HG02571 (cell line): Measurements from ENCODE around the gene PFDN2.
A peak's percentile ranks its signal among the peaks of the same experiment; 100 is the strongest.

ENCODE experiments used
- ATAC-seq: cut with Tn5 transposase; IDR thresholded peaks from one replicate; pipeline ENCODE4 v1.9.1; 2021; ENCODE audit warnings: mild to moderate bottlenecking, moderate library complexity; ENCODE audit not compliant: unreplicated experiment

The PFDN2 gene, protein sequence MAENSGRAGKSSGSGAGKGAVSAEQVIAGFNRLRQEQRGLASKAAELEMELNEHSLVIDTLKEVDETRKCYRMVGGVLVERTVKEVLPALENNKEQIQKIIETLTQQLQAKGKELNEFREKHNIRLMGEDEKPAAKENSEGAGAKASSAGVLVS

DNA sequence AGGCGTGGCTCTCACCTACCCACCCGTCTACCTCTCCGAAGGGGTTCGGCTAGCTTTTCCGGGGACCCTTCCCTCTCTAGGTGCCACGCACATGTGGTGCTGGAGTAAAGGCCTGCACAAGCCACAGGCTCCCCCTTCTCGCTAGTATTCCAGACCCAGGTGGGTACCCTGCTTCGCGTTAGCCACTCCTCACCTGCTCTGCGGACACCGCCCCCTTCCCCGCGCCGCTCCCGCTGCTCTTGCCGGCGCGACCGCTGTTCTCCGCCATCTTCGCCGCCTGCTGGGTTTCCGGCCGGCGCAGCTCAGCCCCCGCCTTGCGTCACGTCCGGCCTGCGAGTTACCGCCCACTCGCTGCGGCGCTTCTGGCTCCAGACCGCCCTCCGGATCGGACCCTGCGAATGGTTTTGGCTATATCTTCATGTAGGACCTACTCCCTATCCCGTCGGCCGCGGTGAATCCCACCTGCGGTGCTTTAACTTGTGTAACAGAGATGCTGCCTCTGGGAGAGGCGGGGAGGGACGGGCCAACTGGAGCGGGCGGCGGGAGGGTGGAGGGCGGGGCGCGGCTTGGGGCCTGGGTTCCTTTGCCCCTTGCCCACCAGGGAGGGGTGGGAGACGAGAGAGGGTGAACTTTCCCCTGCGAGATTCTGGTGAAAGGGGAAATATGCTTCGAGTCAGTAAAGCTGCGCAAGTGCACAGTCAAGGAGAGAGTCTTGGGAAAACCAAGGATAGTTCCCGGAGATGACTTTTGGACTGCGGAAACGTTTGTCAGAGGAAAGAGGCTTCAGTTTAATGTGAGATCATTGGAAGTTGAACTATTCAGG is at the start of gene PFDN2, which contains the start of gene NIT1:
Gene PFDN2, minus strand, starts transcription at position 279 of the 823 bp plus-strand sequence. Its CDS starts 11 bp downstream, at position 268.
Gene NIT1, plus strand, starts transcription at position 347 of the 823 bp plus-strand sequence. Its CDS starts 72 bp downstream, at position 419.
- peak; percentile 64 for ATAC-seq

DNA sequence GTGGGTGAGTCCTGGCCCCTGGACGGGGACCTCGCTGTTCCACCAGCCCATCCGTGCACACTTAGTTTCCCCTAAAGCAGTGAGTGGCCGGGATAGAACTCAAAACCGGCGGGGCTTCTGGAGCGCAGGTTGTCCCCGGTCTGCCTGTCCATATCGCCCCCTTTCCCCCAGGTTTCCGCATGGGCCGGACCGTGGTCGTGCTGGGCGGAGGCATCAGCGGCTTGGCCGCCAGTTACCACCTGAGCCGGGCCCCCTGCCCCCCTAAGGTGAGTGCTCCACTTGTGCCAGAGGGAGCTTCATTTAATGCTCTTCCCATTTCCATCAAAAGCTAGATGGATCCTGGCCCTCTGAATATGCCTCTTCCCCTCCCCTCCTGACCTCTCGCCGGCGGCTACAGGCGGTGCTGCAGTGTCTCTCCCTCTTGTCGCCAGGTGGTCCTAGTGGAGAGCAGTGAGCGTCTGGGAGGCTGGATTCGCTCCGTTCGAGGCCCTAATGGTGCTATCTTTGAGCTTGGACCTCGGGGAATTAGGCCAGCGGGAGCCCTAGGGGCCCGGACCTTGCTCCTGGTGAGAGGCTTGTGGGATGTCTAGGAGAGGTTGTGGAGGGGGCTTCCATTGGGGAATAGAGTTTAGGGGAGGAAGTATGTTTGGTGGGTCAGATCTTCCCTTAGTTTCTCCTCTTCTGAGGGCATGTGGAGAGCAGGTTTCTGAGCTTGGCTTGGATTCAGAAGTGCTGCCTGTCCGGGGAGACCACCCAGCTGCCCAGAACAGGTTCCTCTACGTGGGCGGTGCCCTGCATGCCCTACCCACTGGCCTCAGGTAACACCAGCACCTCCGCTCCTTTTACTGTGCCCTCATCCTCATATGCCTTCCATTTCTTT is 49.1 kb upstream of the PFDN2 start:
- ATAC-seq = peak; percentile 1

DNA sequence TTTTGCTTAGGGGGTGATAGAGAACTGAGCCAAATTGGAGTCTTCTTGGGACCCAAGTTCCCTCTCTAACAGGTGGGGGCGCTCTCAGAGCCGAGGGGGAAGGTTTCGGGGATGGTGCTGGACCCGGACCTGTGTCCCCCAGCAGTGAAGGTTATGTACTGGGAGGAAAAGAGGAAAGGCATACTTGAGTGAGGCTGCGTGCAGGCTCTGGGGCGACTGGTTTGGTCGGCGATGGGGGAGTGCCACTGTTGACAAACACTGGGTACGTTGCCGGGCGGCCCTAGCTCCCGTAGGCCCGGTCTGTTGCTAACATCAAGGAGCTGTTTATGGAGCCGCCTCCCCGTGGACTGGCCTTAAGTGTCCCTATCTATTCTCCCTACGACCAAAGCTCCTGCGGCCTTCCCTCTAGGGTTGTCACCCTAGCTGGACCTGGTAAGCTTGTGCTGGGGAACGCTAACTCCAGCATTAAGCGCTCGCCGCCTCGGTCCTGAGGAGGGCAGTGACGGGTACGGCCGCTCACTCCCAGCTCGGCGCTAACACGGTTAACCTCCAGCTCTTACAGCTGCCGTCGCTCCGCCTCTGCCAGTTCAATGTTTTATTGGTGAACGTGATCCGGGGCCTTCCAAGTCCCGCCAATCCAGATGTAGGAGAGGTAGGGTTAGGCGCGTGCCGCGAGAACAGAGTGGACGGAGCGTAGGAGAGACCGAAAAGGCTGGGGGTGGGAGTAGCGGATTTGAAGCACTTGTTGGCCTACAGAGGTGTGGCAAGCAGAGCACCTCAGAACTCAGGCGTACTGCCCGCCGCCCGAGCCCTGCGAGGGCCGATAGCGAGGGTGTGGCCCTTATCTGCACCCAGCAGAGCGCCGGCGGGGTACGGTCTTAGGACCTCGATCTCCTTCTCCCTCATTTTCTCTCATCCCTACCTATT is 48.2 kb upstream of the PFDN2 start, which contains the start of gene PPOX:
Gene PPOX, plus strand, starts transcription at position 685 of the 927 bp plus-strand sequence. CDS start 422 bp downstream, outside the sequence.
- ATAC-seq = peak; percentile 91

DNA sequence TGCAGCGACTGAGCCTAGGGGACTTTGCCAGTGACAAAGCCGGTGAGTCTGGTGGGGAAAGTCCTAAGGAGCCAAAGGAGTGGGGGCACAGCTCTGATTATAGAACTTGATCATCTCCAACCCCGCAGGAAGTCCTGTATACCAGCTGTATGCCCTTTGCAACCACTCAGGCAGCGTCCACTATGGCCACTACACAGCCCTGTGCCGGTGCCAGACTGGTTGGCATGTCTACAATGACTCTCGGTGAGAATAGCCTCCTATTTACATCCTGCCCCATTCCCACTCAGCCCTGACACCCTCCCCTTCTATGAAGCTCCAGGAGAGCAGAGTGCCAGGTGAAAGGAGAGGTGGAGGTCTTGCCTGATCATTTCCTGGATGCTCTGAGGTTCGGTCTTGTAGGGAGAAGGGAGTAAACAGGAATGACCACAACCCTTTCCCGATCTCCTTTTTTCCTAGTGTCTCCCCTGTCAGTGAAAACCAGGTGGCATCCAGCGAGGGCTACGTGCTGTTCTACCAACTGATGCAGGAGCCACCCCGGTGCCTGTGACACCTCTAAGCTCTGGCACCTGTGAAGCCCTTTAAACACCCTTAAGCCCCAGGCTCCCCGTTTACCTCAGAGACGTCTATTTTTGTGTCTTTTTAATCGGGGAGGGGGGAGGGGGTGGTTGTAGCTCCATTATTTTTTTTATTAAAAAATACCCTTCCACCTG is 47.2 kb upstream of the PFDN2 start:
- no peak for ATAC-seq

DNA sequence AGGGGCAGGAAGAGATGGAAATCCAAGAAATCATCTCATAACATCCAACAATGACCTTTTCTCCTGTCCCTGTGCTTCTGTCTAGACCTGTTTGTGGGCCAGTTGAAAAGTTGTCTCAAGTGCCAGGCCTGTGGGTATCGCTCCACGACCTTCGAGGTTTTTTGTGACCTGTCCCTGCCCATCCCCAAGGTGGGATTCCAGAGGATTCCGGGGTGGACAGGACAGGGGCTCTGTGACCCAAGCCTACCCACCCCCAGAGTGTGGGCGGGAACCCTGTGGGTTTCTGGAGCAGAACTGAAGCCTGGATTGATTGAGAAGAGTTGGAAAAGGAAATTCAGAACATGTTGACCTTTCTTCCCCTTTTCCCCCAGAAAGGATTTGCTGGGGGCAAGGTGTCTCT is 46.0 kb upstream of the PFDN2 start:
- no peak for ATAC-seq

DNA sequence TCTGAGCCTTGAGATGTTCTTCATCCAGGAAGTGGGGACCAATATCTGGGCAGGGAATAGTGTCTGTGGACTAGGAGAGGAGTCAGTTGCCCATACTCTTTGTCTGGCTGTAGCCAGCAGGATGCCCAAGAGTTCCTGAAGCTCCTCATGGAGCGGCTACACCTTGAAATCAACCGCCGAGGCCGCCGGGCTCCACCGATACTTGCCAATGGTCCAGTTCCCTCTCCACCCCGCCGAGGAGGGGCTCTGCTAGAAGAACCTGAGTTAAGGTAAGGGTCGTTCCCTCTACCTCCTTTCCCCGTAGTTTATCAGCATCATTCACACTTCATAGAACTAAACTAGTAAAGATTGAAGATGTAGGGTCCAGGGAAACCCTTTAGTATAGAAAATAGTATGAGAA is 45.0 kb upstream of the PFDN2 start:
- ATAC-seq = no peak

DNA sequence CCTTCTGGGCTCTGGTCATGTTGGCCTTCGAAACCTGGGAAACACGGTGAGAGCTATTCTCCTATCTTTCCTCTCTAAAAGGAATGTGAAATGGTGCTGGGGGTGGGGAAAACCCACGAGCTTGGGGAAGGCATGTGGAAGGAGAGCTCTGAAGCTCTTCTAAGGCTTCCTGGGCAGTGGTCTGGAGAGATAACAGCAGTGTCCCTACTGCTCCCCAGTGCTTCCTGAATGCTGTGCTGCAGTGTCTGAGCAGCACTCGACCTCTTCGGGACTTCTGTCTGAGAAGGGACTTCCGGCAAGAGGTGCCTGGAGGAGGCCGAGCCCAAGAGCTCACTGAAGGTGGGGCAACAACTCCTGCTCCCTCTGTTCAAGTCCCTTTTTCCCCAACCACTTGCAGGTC is 44.2 kb upstream of the PFDN2 start:
- no peak for ATAC-seq

DNA sequence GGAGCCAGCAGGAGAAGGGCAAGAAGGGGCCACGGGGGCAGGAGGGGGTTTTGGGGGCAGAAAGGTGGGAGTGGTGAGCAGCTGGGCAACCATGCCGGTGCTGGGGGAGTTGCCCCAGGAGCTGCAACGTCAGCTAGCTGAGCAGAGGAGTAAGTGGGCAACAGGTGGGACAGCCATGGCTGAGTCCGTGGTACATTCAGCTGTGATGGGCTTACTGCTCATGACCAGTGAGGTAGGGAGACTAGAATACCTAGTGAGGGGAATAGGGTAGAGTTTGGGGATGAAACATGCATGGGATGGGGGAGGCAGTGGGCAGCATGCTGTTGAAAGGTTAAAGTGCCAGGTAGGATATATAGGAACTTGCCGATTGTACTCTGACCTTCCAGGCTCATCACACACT is 43.8 kb upstream of the PFDN2 start:
- ATAC-seq = no peak

DNA sequence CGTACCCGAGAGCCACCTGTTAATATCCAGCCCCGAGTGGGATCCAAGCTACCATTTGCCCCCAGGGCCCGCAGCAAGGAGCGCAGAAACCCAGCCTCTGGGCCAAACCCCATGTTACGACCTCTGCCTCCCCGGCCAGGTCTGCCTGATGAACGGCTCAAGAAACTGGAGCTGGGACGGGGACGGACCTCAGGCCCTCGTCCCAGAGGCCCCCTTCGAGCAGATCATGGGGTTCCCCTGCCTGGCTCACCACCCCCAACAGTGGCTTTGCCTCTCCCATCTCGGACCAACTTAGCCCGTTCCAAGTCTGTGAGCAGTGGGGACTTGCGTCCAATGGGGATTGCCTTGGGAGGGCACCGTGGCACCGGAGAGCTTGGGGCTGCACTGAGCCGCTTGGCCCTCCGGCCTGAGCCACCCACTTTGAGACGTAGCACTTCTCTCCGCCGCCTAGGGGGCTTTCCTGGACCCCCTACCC is 42.9 kb upstream of the PFDN2 start:
- no peak for ATAC-seq

DNA sequence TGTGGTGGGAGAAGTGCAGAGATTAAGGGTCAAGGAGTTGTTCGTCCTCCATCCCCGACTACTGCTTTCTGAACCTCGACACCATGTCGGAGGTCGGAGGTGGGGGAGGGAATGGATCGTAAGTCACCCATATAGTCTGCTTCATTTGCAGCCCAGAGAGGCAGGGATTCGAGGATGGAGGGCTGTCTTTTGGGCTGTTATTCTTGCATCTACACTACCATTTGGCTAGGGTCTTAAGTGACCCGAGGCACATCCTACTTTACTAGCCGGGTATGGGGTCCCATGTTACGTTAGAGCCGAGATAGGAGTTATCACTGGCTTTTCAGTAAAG is 42.0 kb upstream of the PFDN2 start:
- ATAC-seq = no peak

DNA sequence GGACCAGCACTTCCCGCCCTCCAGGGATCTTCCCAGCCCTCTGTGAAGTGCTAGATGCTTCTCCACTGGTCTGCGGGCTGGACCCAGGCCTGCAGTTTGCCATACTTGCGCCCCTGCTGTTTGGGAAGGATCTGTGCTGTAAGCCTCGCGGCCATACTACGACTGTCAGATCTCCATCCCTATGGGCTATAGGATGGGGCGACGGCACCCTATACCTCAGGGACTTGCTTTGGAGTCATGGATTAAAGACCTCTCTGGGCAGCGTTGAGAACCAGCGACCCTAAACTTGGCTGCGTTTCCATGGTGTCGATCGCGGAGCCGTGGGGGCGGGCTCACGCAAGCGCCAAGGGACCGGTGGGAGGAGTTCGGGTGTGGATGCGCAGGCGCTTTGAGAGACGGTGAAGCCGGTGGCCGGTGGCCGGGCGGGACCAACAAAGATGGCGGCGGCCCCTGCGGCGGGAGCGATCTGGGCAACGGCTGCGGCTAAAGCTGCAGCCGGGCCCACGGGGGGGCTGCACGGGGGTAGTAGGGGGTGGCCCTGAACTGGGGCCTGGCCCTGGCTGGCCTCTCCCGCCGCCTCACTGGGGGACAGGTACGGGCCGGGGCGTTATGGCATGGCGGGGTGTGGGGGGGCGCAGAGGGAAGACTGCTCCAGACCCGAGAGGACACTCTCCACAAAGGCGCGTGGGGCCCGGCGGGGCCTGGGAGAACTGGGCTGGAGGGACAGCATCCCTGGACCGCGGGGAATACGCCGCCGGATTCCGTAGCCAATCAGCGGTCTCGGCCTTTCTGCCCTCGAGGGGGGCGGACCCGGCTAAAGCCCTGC is 41.5 kb upstream of the PFDN2 start, which contains the start of gene USP21:
Gene USP21, plus strand, starts transcription at position 414 of the 826 bp plus-strand sequence. CDS start 1,141 bp downstream, outside the sequence.
- ATAC-seq = peak; percentile 85

DNA sequence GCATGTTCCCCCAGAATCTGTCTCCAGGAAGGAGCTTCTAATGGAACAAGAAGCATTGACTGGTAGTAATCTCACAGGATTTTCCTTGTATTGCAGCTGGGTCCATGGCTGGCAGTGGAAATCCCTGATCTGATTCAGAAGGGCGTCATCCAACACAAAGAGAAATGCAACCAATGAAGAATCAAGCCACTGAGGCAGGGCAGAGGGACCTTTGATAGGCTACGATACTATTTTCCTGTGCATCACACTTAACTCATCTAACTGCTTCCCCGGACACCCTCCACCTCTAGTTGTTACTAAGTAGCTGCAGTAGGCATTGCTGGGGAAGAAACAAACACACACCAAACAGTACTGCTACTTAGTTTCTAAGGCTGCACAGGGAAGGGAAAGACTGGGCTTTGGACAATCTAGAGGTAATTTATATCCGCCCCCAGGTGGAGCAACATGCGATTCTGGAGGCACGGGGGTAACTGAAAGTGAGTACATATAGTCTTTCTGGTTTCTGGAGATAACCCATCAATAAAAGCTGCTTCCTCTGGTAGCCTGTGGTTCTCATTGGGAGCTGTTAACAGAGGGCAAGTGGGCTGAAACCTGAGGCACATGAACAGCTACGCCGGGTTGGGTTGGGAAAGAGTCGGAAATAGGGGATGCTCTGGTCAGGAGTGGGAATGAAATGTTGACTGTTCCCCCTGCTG is 40.6 kb upstream of the PFDN2 start:
- ATAC-seq = no peak

DNA sequence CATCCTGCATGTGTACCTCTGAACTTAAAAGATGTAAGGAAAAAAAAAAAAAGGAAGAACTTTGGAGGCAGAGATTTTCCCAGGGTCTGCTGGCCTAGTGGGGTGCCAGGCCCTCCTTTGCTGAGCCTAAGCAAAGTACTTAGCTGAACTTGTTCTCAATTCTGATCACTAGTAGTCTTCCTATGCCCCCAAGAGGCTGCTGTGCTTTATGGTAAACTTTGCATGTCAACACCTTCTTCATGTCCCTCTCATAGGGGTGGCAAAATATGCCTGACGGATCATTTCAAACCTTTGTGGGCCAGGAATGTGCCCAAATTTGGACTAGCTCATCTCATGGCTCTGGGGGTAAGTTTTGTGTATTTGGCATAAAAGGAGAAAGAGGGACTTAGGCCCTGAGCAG is 40.0 kb upstream of the PFDN2 start:
- no peak for ATAC-seq

DNA sequence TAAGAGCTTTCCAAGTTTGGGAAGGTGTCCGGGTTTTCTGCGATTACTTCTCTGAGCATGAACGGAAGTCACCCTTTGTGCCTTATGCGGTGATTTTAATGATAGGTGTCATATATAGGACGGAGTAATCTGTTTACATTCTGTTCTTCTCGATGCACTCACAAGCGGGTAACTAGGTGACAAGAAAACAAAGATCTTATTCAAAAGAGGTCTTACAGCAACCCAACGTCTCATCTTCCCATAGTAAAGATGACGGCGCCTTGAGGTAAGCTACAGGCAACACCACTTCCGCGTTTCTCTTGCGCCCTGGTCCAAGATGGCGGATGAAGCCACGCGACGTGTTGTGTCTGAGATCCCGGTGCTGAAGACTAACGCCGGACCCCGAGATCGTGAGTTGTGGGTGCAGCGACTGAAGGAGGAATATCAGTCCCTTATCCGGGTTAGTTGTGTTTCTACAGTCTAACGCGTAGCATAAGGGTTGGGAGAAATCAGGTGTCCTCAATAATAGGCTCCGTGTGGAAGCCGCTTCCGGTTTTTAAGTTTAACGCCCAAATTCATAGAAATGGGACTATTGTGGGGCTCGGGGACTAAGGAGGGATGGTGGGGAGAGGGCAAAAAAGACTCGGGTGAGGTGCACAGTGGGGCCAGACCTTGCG is 36.0 kb upstream of the PFDN2 start, which contains the start of gene UFC1:
Gene UFC1, plus strand, starts transcription at position 297 of the 656 bp plus-strand sequence. Its CDS starts 20 bp downstream, at position 317.
- no peak for ATAC-seq

DNA sequence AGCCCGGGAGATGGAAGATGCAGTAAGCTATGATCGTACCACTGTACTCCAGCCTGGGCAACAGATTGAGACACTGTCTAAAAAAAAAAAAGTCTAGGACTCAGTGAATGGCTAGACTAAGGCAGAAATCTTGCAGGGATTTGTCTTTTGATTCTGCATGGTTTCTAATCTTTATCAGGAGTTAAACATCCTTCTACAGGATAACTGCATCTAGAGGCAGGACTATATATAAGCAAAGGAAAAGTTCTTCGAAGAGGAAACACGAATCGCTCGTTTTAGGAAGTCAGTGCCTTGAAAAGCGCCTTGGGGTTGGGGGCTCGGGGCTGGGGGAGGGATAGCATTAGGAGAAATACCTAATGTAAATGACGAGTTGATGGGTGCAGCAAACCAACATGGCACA is 35.3 kb upstream of the PFDN2 start:
- no peak for ATAC-seq

DNA sequence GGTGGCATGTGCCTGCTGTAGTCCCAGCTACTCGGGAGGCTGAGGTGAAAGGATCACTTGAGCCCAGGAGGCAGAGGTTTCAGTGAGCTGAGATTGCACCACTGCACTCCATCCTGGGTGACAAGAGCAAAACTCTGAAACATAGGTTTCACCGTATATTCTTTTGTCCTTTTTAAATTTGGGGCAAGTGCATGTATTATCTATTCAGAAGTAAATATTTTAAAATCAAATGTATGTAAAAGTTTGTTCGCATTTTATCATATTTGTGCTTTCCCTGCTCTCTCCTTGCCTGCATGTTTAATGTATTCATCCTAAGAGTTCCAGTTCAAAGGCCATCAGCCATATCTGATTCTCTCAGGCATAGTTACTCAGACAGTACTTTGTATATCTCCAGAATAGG is 28.0 kb upstream of the PFDN2 start:
- ATAC-seq = no peak

DNA sequence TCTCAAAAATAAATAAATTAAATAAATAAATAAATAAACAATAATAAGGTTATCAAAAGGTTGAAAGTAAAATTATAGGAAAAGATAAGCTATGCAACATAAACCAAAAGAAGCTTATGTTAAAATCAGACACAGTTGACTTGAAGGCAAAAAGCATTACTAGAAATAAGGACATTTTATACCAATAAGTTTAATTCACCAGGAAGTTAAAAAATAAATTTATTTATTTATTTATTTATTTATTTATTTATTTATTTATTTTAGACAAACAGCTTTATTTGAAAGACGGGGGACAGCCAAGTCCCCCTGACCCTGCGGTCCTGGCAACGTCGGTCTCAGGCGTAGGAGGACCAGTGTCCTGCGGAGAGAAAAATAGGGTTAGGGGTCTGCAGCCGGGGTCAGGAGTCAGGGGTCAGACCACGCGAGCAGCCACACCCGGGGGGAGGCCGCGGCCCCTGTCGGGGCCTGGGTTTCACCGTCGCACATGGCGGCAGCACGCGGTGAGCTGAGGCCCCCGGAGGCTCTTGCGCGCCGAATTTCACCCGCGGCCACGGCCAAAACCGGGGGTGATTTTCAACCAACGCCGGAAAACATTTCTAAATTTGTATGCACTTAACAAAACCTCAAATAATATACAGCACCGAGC is 23.0 kb upstream of the PFDN2 start:
- no peak for ATAC-seq
